Uterus (tissue), 4 donors: ENCODE results near the gene NPTX1. TPM values are rescaled to one million over a fixed set of nuclear protein-coding genes. Genes with fewer than 3 reads are reported as not detected.

Experiments
- DNase-seq, 2 donors: peaks; one replicate each; pipeline ENCODE4 v3.0.0-alpha.2; 2019 to 2020
- H3K27ac ChIP-seq, 2 donors: fragments of 200-600 bp; sonication (generic); 1 replicate in 1 of 2; 2 replicates in 1 of 2; pipeline ENCODE4 v1.5.1; 2016 to 2018
- H3K27me3 ChIP-seq, 2 donors: fragments of 200-600 bp; sonication (generic); one replicate each; pipeline ENCODE4 v1.5.1; 2018 to 2019; ENCODE audit warnings: control low read depth in 1 of 2
- H3K36me3 ChIP-seq, 2 donors: fragments of 200-600 bp; sonication (generic); one replicate each; pipeline ENCODE4 v1.5.1; 2019; ENCODE audit warnings: control low read depth in 1 of 2
- H3K4me1 ChIP-seq, 2 donors: fragments of 200-600 bp; sonication (generic); one replicate each; pipeline ENCODE4 v1.5.1; 2018 to 2019; ENCODE audit warnings: control low read depth in 1 of 2
- H3K4me3 ChIP-seq, 2 donors: fragments of 200-600 bp; sonication (generic); 1 replicate in 1 of 2; 2 replicates in 1 of 2; pipeline ENCODE4 v1.5.1; 2018 to 2019; ENCODE audit warnings: mild to moderate bottlenecking in 1 of 2
- H3K9me3 ChIP-seq, 2 donors: fragments of 200-600 bp; sonication (generic); one replicate each; pipeline ENCODE4 v1.5.1; 2019; ENCODE audit warnings: control low read depth in 1 of 2
- CTCF ChIP-seq, 4 experiments: fragments of 200-600 bp in 2 of 4; fragments of 450-650 bp in 2 of 4; sonication (generic) in 2 of 4; IDR thresholded peaks; one replicate each; pipeline ENCODE4 v1.5.1; 2016 to 2019; ENCODE audit warnings: antibody characterized with exemption in 4 of 4, mild to moderate bottlenecking in 2 of 4, moderate library complexity in 1 of 4
- POLR2A ChIP-seq, 2 donors: fragments of 450-650 bp; IDR thresholded peaks; one replicate each; pipeline ENCODE4 v1.6.1; 2016; ENCODE audit warnings: antibody characterized with exemption in 2 of 2, mild to moderate bottlenecking in 1 of 2, moderate library complexity in 1 of 2
- intact Hi-C: fragments of 100-400 bp; cut with DNase I; formaldehyde crosslinking; loops from one replicate; pipeline ENCODE4 v1.15.1; 2023; ENCODE audit warnings: low total_unique reads
- total RNA-seq, 4 donors: library from RNA; depleted of rRNA in 3 of 4; stranded (reverse); fragments of >200 nt in 3 of 4; gene quantifications; one replicate each; pipeline versions ENCODE4 v1.1.0 to v1.2.4, GENCODE V29; 2014 to 2023
- donor health status: DM: yes; HTN: yes; CAD: no.

NPTX1 gene
- total RNA-seq, 4 donors from 2014 or later: 1.6 to 2.1 TPM; not detected in 2

DNA sequence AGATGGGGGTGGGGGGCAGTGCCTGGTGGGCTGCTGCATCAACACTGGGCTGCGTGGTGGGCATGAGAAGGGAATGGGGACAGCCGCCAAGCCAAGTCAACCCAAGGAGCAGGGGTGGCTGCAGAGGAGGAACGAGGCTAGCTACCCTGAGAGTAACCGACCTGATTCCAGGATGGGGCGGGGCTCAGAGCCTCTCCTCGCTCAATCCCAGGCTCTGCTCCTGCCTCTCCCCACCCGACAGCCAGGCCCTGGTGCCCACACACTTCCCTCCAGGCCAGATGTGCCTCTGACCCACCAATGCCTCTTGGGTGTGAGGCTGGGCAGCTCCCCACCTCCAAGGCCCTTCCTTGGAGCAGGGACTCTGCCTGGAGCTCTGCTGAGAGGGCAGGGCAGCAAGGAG lies 2.7 kb downstream of the NPTX1 start:
- Histone ChIP-seq H3K36me3 (no peaks in the 10 kb centered on the region), H3K4me1 (peaks cover 0 to 35% of the 10 kb centered on the region in 2 donors), H3K27me3 (peaks cover 25 to 32% of the 10 kb centered on the region in 2 donors), H3K9me3 (no peaks in the 10 kb centered on the region), H3K27ac (no peak overlapping the region), H3K4me3 (no peak overlapping the region)
- intact Hi-C loops: no loop called here
- DNase-seq: no peak
- no peak for TF ChIP-seq POLR2A (IDR thresholded peaks at IDR 0.05)
- TF ChIP-seq CTCF (IDR thresholded peaks at IDR 0.05): no peak

- no peak overlapping the region for H3K4me3 ChIP-seq
- no peak overlapping the region for H3K27ac ChIP-seq
- H3K27me3 ChIP-seq: peaks cover 25 to 27% of the 10 kb centered on the region in 2 donors
- DNase-seq: no peak
- no peaks in the 10 kb centered on the region for H3K9me3 ChIP-seq
- intact Hi-C loops: no loop called here
- H3K36me3 ChIP-seq: no peaks in the 10 kb centered on the region
- H3K4me1 ChIP-seq: peaks cover 0 to 31% of the 10 kb centered on the region in 2 donors
- TF ChIP-seq POLR2A (IDR thresholded peaks at IDR 0.05) (no peak), CTCF (IDR thresholded peaks at IDR 0.05) (no peak)
Measured at GRCh38 chr17:80472996-80473395, 3.4 kb downstream of the NPTX1 start.

- intact Hi-C loops: no loop called here
- H3K4me1 ChIP-seq: peaks cover 0 to 21% of the 10 kb centered on the region in 2 donors
- no peak overlapping the region for H3K27ac ChIP-seq
- no peaks in the 10 kb centered on the region for H3K9me3 ChIP-seq
- H3K36me3 ChIP-seq: no peaks in the 10 kb centered on the region
- H3K27me3 ChIP-seq: peaks cover 14 to 24% of the 10 kb centered on the region in 2 donors
- DNase-seq: no peak
- TF ChIP-seq POLR2A (IDR thresholded peaks at IDR 0.05) (no peak), CTCF (IDR thresholded peaks at IDR 0.05) (no peak)
- no peak overlapping the region for H3K4me3 ChIP-seq
Measured at GRCh38 chr17:80471922-80472321, 4.5 kb downstream of the NPTX1 start.

DNA sequence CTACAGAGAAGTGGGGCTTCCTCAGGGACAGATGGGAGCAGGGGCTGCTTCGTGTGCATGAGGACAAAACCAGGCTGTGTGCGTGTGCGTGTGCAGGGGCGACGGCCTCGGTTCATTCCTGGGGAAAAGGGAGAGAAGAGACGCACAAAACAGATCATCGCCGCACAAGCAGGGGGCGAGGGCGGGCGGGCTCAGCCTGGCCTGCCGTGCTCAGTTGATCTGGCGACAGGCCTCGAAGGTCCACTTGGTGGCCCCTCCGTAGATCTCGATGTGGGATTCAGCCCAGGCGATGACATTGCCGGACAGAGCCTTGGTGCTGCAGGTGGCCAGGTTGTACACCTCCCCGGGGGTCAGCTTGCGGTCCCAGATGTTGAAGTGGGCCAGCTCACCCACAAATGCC lies 5.8 kb downstream of the NPTX1 start:
- DNase-seq: no peak
- H3K36me3 ChIP-seq: no peaks in the 10 kb centered on the region
- H3K27me3 ChIP-seq: peaks cover 4 to 20% of the 10 kb centered on the region in 2 donors
- no peak for TF ChIP-seq CTCF (IDR thresholded peaks at IDR 0.05)
- TF ChIP-seq POLR2A (IDR thresholded peaks at IDR 0.05): no peak
- intact Hi-C loops: no loop called here
- no peak overlapping the region for H3K27ac ChIP-seq
- no peak overlapping the region for H3K4me3 ChIP-seq
- H3K4me1 ChIP-seq: peaks cover 0 to 8% of the 10 kb centered on the region in 2 donors
- no peaks in the 10 kb centered on the region for H3K9me3 ChIP-seq

GRCh38 chr17:80469667-80470066 lies 6.7 kb downstream of the NPTX1 start:
- no peak for TF ChIP-seq CTCF (IDR thresholded peaks at IDR 0.05)
- TF ChIP-seq POLR2A (IDR thresholded peaks at IDR 0.05): no peak
- no peaks in the 10 kb centered on the region for H3K36me3 ChIP-seq
- intact Hi-C loops: no loop called here

More at GRCh38 chr17:80469667-80470066, 6.7 kb downstream of the NPTX1 start:
- Histone ChIP-seq H3K9me3 (no peaks in the 10 kb centered on the region), H3K27me3 (peaks cover 0 to 16% of the 10 kb centered on the region in 2 donors), H3K4me1 (no peaks in the 10 kb centered on the region), H3K4me3 (no peak overlapping the region), H3K27ac (no peak overlapping the region)
- DNase-seq: no peak
